WTC11 (cell line): ENCODE measurements around the gene GGTLC2. TPM values are rescaled to one million over a fixed set of nuclear protein-coding genes. Genes with fewer than 3 reads are reported as not detected.

Source experiments
- ATAC-seq: fragments of 200-7000 bp; cut with Tn5 transposase; 2 replicates; pipeline ENCODE4 v1.10.0; 2021; ENCODE audit warnings: mild to moderate bottlenecking, moderate library complexity
- CTCF ChIA-PET: fragments of 300-600 bp; sonication (Branson Sonifier 250); formaldehyde crosslinking; loops from one replicate; lab custom pipeline; 2021; ENCODE audit warnings: antibody characterized with exemption; lab: Charles Lee
- POLR2A ChIA-PET: fragments of 350-600 bp; sonication (Branson Sonifier 250); formaldehyde crosslinking; loops from one replicate; lab custom pipeline; 2021; ENCODE audit warnings: antibody characterized with exemption; lab: Charles Lee
- DNase-seq: peaks from one replicate; pipeline ENCODE4 v3.0.0; 2021; ENCODE audit warnings: low spot score
- H3K27ac Mint-ChIP-seq: 2 replicates; pipeline ENCODE4 v1.8.0; 2021; ENCODE audit warnings: mixed read lengths
- H3K27me3 Mint-ChIP-seq: 2 replicates; pipeline ENCODE4 v1.8.0; 2021; ENCODE audit warnings: low read depth, mild to moderate bottlenecking, moderate library complexity, mixed read lengths
- H3K36me3 Mint-ChIP-seq: 2 replicates; pipeline ENCODE4 v1.8.0; 2021; ENCODE audit warnings: mixed read lengths
- H3K4me1 Mint-ChIP-seq: 2 replicates; pipeline ENCODE4 v1.8.0; 2022; ENCODE audit warnings: mixed read lengths
- H3K4me3 Mint-ChIP-seq: 2 replicates; pipeline ENCODE4 v1.8.0; 2021; ENCODE audit warnings: mild to moderate bottlenecking, moderate library complexity, mixed read lengths
- H3K9me3 Mint-ChIP-seq: 2 replicates; pipeline ENCODE4 v1.8.0; 2021; ENCODE audit warnings: mixed read lengths
- ATF2 ChIP-seq: sonication (generic); formaldehyde crosslinking; IDR thresholded peaks from 2 replicates; pipeline ENCODE4 v1.8.1; 2022; ENCODE audit warnings: low read depth, missing genetic modification reagents, borderline replicate concordance
- ERG ChIP-seq: fragments of 250-450 bp; sonication (Bioruptor Pico); IDR thresholded peaks from 2 replicates; pipeline ENCODE4 v1.8.0; 2021; ENCODE audit warnings: mild to moderate bottlenecking
- ESRRA ChIP-seq: sonication (generic); formaldehyde crosslinking; IDR thresholded peaks from 2 replicates; pipeline ENCODE4 v1.8.1; 2022; ENCODE audit warnings: mild to moderate bottlenecking, missing genetic modification reagents, borderline replicate concordance
- FOXK1 ChIP-seq: sonication (generic); formaldehyde crosslinking; IDR thresholded peaks from 2 replicates; pipeline ENCODE4 v1.8.0; 2022; ENCODE audit warnings: mild to moderate bottlenecking, moderate library complexity, missing genetic modification reagents
- FOXP4 ChIP-seq: sonication (generic); formaldehyde crosslinking; IDR thresholded peaks from 2 replicates; pipeline ENCODE4 v1.8.0; 2022; ENCODE audit warnings: mild to moderate bottlenecking, missing genetic modification reagents
- GRHL2 ChIP-seq: fragments of 250-450 bp; sonication (Bioruptor Pico); IDR thresholded peaks from 2 replicates; pipeline ENCODE4 v1.8.0; 2022; ENCODE audit warnings: mild to moderate bottlenecking, moderate library complexity; ENCODE audit not compliant: insufficient replicate concordance, severe bottlenecking
- MXD4 ChIP-seq: fragments of 250-450 bp; sonication (Bioruptor Pico); IDR thresholded peaks from 2 replicates; pipeline ENCODE4 v1.8.0; 2021; ENCODE audit warnings: mild to moderate bottlenecking, moderate library complexity, borderline replicate concordance
- MYBL2 ChIP-seq: sonication (generic); formaldehyde crosslinking; IDR thresholded peaks from 2 replicates; pipeline ENCODE4 v1.8.1; 2023; ENCODE audit warnings: mild to moderate bottlenecking, moderate library complexity, missing genetic modification reagents
- NFATC4 ChIP-seq: fragments of 250-450 bp; sonication (Bioruptor Pico); IDR thresholded peaks from 2 replicates; pipeline ENCODE4 v1.9.0; 2021; ENCODE audit warnings: mild to moderate bottlenecking
- NR1H2 ChIP-seq: sonication (generic); formaldehyde crosslinking; IDR thresholded peaks from 2 replicates; pipeline ENCODE4 v1.9.0; 2021; ENCODE audit warnings: mild to moderate bottlenecking, moderate library complexity, missing genetic modification reagents
- OVOL2 ChIP-seq: fragments of 250-450 bp; sonication (Bioruptor Pico); IDR thresholded peaks from 2 replicates; pipeline ENCODE4 v1.9.0; 2021; ENCODE audit warnings: mild to moderate bottlenecking, borderline replicate concordance
- STAT6 ChIP-seq: sonication (generic); formaldehyde crosslinking; conservative IDR thresholded peaks from 2 replicates; pipeline ENCODE4 v1.8.1; 2023; ENCODE audit warnings: mild to moderate bottlenecking, low read depth, missing genetic modification reagents, moderate library complexity
- ZMAT4 ChIP-seq: fragments of 250-450 bp; sonication (Bioruptor Pico); IDR thresholded peaks from 2 replicates; pipeline ENCODE4 v1.9.0; 2021; ENCODE audit warnings: mild to moderate bottlenecking
- ZNF263 ChIP-seq: sonication (generic); formaldehyde crosslinking; IDR thresholded peaks from 2 replicates; pipeline ENCODE4 v1.8.1; 2022; ENCODE audit warnings: low read depth, mild to moderate bottlenecking, moderate library complexity, missing genetic modification reagents
- ZNF416 ChIP-seq: fragments of 250-450 bp; sonication (Bioruptor Pico); IDR thresholded peaks from 2 replicates; pipeline ENCODE4 v1.9.0; 2021; ENCODE audit warnings: mild to moderate bottlenecking, inconsistent platforms
- ZNF425 ChIP-seq: fragments of 250-450 bp; sonication (Bioruptor Pico); conservative IDR thresholded peaks from 2 replicates; pipeline ENCODE4 v1.9.0; 2021; ENCODE audit warnings: mild to moderate bottlenecking
- ZNF512 ChIP-seq: sonication (generic); formaldehyde crosslinking; IDR thresholded peaks from 2 replicates; pipeline ENCODE4 v1.8.1; 2022; ENCODE audit warnings: missing genetic modification reagents, borderline replicate concordance
- total RNA-seq: library from RNA; stranded (reverse); gene quantifications from 3 replicates; pipeline ENCODE4 v1.2.3, GENCODE V29; 2021

GGTLC2 gene
- total RNA-seq, 1 experiment from 2014 or later: not detected

GRCh38 chr22:22600531-22601261 is 43.7 kb upstream of the GGTLC2 start:
- TF ChIP-seq FOXP4 (CRISPR knock-in tag): no peak
- TF ChIP-seq ZMAT4 (CRISPR knock-in tag): no peak
- TF ChIP-seq OVOL2 (CRISPR knock-in tag): no peak
- no peak for TF ChIP-seq ZNF425 (CRISPR knock-in tag)
- no peak for TF ChIP-seq MYBL2 (CRISPR knock-in tag)
- no peak for TF ChIP-seq STAT6 (CRISPR knock-in tag)
- TF ChIP-seq GRHL2 (CRISPR knock-in tag): no peak
- TF ChIP-seq ZNF263 (CRISPR knock-in tag): no peak
- TF ChIP-seq NFATC4: no peak
- no peak for TF ChIP-seq FOXK1 (CRISPR knock-in tag)
- TF ChIP-seq ZNF416 (CRISPR knock-in tag): no peak
- no peak for TF ChIP-seq NR1H2
- Mint-ChIP-seq H3K27ac (no peak overlapping the region), H3K36me3 (no peaks in the 10 kb centered on the region), H3K4me3 (no peak overlapping the region), H3K9me3 (peaks cover 10% of the 10 kb centered on the region; the same call in 1 of the 2 replicates), H3K27me3 (peaks cover 98% of the 10 kb centered on the region), H3K4me1 (peaks cover 27% of the 10 kb centered on the region)
- CTCF ChIA-PET: interaction anchor here (1.0 to 1.7 kb wide), 7 partner anchors 10 to 188 kb away, joined by 3 to 7 read pairs (median 3); no protein-coding TSS in a partner anchor
- ATAC-seq: no peak
- DNase-seq: no peak
- POLR2A ChIA-PET: interaction anchor here (0.6 kb wide), 1 partner anchor 336 kb away, joined by 3 read pairs; no protein-coding TSS in a partner anchor

- ATAC-seq (no peak), DNase-seq (no peak)
- no peak overlapping the region for H3K4me3 Mint-ChIP-seq
- no peak overlapping the region for H3K27ac Mint-ChIP-seq
- H3K9me3 Mint-ChIP-seq: peaks cover 15% of the 10 kb centered on the region; the same call in 1 of the 2 replicates
- peaks cover 94% of the 10 kb centered on the region for H3K27me3 Mint-ChIP-seq
- no peaks in the 10 kb centered on the region for H3K36me3 Mint-ChIP-seq
- H3K4me1 Mint-ChIP-seq: peaks cover 15% of the 10 kb centered on the region
- POLR2A ChIA-PET: no interaction called here
- CTCF ChIA-PET: interaction anchor here (1.1 to 3.3 kb wide), 4 partner anchors 12 to 27 kb away, joined by 3 to 15 read pairs (median 6); no protein-coding TSS in a partner anchor
- no peak for TF ChIP-seq ZNF512
- TF ChIP-seq ERG: no peak
- TF ChIP-seq MXD4: no peak
- TF ChIP-seq ESRRA (CRISPR knock-in tag): no peak
- no peak for TF ChIP-seq NR1H2
- TF ChIP-seq ATF2 (CRISPR knock-in tag): no peak
Observed at GRCh38 chr22:22603470-22603947, 40.9 kb upstream of the GGTLC2 start.
